Keratinocyte (primary cell): ENCODE measurements around the gene TPRA1.

Experiments
- CTCF ChIP-seq, 3 experiments: IDR thresholded peaks in 1 of 3; conservative IDR thresholded peaks in 1 of 3; optimal IDR thresholded peaks in 1 of 3; 2 replicates in 2 of 3; 3 replicates in 1 of 3; pipeline versions ENCODE3 to v1.5.1; 2011; ENCODE audit warnings: low read length in 3 of 3, mild to moderate bottlenecking in 3 of 3, moderate library complexity in 2 of 3, control low read depth in 1 of 3, inconsistent platforms in 1 of 3; ENCODE audit not compliant: insufficient read depth in 2 of 3; ENCODE audit errors: extremely low read depth in 1 of 3
- EZH2 ChIP-seq: IDR thresholded peaks from one replicate; pipeline ENCODE4 v1.6.1; 2012; ENCODE audit warnings: inconsistent platforms, mild to moderate bottlenecking, low read length, moderate library complexity

- TF ChIP-seq CTCF (optimal IDR thresholded peaks at IDR 0.05 in 1 of 3, IDR thresholded peaks at IDR 0.05 in 1 of 3, conservative IDR thresholded peaks at IDR 0.05 in 1 of 3; ENCODE audit: extremely low read depth in 1 of 3, insufficient read depth in 2 of 3, low read length in 3 of 3), result no peak
- no peak for TF ChIP-seq EZH2
These were observed 4.6 kb downstream of the TPRA1 start for GRCh38 chr3:127585813-127586413.
